AG10803 (cell line): Measurements from ENCODE around the gene SPAG6.
"Not testable (repeated sequence)": the region's sequence is repeated elsewhere in the genome, so short reads cannot be mapped to it uniquely, and the experiment has no call there.

Experiments
- DNase-seq: peaks from one replicate; pipeline ENCODE4 v3.0.0; 2010; ENCODE audit warnings: low read depth
- H3K4me3 ChIP-seq: 2 replicates; pipeline ENCODE4 v1.5.1; 2011; ENCODE audit warnings: mild to moderate bottlenecking, low read length, control low read depth
- TF ChIP-seq, protein P1 (sequence below): conservative IDR thresholded peaks from 2 replicates; pipeline ENCODE4 v1.5.1; 2011; ENCODE audit warnings: mild to moderate bottlenecking, low read length, control low read depth, inconsistent platforms

SPAG6 gene

DNA sequence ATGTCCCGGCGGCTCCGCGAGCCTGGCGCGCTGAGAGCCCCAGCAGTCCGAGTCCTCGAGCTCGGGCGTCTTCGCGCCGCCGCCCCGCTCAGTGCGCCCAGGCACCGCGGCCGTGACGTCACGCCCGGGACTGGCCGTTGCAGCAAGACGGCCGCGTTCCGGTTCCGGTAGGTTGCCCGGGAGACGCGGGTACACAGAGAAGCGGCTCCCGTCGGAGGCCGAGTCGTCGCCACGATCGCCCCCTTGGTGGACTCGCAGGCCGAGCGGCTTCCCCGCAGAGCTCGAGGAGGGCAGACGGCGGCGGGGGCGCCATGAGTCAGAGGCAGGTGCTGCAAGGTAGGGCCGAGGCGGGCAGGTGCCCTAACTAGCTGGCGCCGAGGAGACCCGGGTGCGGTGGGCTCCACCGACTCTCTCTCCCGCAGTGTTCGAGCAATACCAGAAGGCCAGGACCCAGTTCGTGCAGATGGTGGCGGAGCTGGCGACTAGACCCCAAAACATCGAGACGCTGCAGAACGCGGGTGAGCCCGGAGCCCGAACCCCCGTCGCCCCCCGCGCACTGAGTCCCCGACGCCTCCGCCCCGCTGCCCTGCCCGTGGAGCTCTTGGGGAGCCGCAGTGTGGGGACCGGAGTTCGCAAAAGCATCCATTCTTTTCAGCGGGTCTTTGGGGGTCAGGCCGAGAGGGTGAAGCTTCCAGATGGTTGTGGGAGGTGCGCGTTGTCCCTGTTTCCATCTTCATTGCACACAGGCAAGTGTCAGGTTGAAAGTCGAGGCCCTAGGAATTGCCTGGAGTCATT lies at the start of gene SPAG6:
SPAG6 (plus strand) TSS at position 196 of the 795 bp plus-strand sequence; CDS start at position 312, 116 bp downstream.
- no peak for DNase-seq

DNA sequence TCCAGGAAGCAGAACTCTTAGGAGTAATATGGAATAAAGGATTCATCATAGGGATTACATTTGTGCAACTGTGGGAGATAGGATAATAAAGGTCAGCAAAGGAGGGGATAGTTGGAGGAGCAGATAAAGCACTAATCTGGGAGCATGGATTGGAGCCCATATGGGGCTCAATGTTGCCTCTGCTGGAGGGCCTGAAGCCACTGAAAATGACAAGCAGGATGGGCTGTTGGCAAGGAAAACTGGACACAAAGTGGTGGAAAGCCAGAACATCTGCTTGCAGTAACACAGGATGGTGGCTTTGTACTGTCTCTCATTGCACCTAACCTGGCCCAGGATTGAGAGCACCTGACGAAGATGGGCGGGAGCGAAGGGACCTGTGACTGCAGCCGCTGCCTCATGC lies 44.1 kb upstream of the SPAG6 start:
- TF ChIP-seq, protein P1, sequence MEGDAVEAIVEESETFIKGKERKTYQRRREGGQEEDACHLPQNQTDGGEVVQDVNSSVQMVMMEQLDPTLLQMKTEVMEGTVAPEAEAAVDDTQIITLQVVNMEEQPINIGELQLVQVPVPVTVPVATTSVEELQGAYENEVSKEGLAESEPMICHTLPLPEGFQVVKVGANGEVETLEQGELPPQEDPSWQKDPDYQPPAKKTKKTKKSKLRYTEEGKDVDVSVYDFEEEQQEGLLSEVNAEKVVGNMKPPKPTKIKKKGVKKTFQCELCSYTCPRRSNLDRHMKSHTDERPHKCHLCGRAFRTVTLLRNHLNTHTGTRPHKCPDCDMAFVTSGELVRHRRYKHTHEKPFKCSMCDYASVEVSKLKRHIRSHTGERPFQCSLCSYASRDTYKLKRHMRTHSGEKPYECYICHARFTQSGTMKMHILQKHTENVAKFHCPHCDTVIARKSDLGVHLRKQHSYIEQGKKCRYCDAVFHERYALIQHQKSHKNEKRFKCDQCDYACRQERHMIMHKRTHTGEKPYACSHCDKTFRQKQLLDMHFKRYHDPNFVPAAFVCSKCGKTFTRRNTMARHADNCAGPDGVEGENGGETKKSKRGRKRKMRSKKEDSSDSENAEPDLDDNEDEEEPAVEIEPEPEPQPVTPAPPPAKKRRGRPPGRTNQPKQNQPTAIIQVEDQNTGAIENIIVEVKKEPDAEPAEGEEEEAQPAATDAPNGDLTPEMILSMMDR: peak; percentile 9; the same call in 1 of the 2 replicates
- no peak overlapping the region for H3K4me3 ChIP-seq
- no peak for DNase-seq

More for the DNA sequence above, at the start of gene SPAG6:
- TF ChIP-seq, protein P1: no peak
- no peak within 1 kb of the TSS for H3K4me3 ChIP-seq

DNA sequence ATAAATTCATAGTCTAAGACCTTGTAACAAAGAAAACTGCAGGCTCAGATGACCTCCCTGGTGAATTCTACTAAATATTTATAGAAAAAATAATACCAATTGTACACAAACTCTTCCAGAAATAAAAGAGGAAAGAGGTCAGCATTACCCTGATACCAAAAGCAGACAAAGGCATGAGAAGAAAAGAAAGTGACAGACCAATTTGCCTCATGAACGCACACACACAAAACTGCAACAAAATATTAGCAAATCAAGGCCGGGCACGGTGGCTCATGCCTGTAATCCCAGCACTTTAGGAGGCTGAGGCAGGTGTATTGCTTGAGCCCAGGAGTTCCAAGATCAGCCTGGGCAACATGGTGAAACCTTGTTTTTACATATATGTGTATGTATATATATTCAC lies 41.8 kb upstream of the SPAG6 start:
- no peak for DNase-seq
- TF ChIP-seq, protein P1: no peak
- H3K4me3 ChIP-seq: no peak overlapping the region

DNA sequence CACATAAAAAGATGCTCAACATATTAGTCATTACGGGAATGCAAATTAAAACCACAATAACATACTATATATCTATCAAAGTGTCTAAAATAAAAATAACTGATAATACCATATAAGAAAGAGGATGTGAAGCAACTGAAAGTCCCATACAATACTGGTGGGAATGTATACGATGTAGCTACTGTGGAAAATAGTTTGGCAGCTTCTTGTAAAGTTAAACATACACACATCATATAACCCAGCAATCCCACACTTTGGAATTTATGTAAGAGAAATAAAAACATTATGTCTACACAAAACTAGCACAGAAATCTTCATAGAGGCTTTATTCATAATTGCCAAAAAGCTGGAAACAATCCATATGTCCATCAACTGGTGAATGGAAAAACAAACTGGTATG lies 39.6 kb upstream of the SPAG6 start:
- H3K4me3 ChIP-seq: no peak overlapping the region
- DNase-seq: no peak
- TF ChIP-seq, protein P1: no peak

DNA sequence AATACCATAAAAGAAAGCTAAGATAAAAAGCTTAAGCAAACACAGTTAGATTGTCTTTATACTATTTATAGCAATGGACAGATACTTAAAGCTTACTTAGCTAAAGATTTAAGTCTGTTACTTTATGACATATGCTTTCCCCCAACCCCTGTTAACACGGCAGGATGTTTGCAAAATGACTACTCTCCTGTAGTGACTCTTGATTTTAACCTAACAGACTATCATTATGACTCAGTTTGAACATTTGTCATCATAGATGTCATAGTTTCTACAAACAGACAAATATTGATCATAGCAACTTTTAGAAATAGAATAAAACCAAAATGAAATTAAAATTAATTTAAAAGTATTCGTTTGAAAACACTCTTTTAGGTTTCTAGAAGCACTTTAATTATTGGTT lies 36.9 kb upstream of the SPAG6 start:
- no peak for DNase-seq
- H3K4me3 ChIP-seq: no peak overlapping the region
- TF ChIP-seq, protein P1: no peak

DNA sequence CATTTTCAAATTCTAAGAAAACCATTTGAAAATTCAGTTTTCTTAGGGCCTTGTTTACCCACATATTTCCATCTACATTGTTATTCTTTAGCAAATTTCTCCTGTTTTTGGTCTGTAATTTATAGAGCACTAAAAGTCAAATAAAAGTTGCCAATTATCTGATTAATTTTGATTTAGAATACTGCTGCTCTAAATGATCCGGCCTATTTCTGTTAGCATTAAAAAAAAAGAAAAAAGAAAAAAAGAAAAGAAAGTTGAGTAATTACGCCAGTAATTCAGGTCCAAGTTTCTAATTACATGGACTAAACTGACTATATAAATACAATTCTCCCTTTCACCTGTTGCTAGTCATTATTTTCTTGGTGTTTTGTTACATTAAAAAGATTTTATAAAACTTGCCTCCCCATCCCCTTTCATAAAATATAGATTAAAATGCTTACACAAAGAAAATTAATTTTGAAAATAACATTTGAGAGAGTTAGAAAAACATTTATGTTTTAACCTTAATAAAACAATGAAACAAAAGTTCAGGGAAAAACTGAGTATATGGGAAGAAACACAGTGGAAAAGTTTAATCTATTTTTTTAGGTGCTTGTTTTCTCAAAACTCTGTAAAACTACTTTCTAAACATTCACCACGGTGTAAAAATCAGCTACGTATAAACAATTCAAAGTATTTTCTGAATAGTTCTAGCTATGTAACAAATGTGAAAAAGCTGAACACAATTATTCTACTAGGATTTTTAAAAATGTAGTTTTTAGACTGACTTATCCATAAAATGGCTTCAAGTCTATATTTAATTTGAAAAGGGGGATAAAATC lies 35.9 kb upstream of the SPAG6 start:
- no peak for DNase-seq
- TF ChIP-seq, protein P1: no peak
- no peak overlapping the region for H3K4me3 ChIP-seq

DNA sequence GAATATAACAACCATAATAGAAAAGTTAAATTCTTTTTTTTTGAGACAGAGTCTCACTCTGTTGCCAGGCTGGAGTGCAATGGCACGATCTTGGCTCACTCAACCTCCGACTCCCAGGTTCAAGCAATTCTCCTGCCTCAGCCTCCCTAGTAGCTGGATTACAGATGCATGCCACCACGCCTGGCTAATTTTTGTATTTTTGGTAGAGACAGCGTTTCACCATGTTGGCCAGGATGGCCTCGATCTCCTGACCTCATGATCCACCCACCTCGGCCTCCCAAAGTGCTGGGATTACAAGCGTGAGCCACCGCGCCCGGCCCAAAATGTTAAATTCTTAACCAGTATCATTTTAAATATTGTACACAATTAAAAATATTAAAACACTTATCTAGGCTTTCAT lies 35.3 kb upstream of the SPAG6 start:
- not testable (repeated sequence) for H3K4me3 ChIP-seq, DNase-seq
